ENCODE results near the gene KRT40.

GRCh38 chr17:40956401-40957254, 27.5 kb downstream of the KRT40 start:
- TF ChIP-seq CTCF (IDR thresholded peaks at IDR 0.05; ENCODE audit: borderline replicate concordance, extremely low read depth, low read length, poor library complexity, severe bottlenecking) (no peak), EZH2 (IDR thresholded peaks at IDR 0.05; ENCODE audit: borderline replicate concordance, low read depth, low read length, severe bottlenecking) (no peak)

Measured in DND-41 (cell line).